OCI-LY1 (cell line): ENCODE measurements around the gene PIGN.

Experiments
- H2AFZ ChIP-seq: fragments of 200-600 bp; sonication (generic), shearing (Covaris generic); 2 replicates; pipeline ENCODE4 v1.6.0; 2014; ENCODE audit warnings: antibody characterized with exemption, mild to moderate bottlenecking, low read length
- H3F3A ChIP-seq: fragments of 200-600 bp; sonication (generic), shearing (Covaris generic); 2 replicates; pipeline ENCODE4 v1.6.0; 2014; ENCODE audit warnings: mild to moderate bottlenecking, antibody characterized with exemption, low read length, moderate library complexity; ENCODE audit not compliant: insufficient read depth
- H3K27ac ChIP-seq: fragments of 200-600 bp; sonication (generic); 2 replicates; pipeline ENCODE4 v1.5.1; 2014; ENCODE audit warnings: low read length, mixed run types, mild to moderate bottlenecking, low read depth; ENCODE audit not compliant: poor library complexity, severe bottlenecking
- H3K27me3 ChIP-seq: fragments of 200-600 bp; sonication (generic); 2 replicates; pipeline ENCODE4 v1.6.0; 2014; ENCODE audit warnings: antibody characterized with exemption, mild to moderate bottlenecking, low read length, moderate library complexity; ENCODE audit not compliant: insufficient read depth
- H3K36me3 ChIP-seq: fragments of 200-600 bp; sonication (generic); 2 replicates; pipeline ENCODE4 v1.6.1; 2014; ENCODE audit warnings: mild to moderate bottlenecking, antibody characterized with exemption, low read length, moderate library complexity, mixed read lengths; ENCODE audit not compliant: insufficient read depth
- H3K4me1 ChIP-seq: fragments of 200-600 bp; sonication (generic); 2 replicates; pipeline ENCODE4 v1.5.1; 2014; ENCODE audit warnings: mild to moderate bottlenecking, low read length, moderate library complexity; ENCODE audit not compliant: insufficient read depth, severe bottlenecking
- H3K4me2 ChIP-seq: fragments of 200-600 bp; sonication (generic), shearing (Covaris generic); 2 replicates; pipeline ENCODE4 v1.6.1; 2014; ENCODE audit warnings: low read length
- H3K4me3 ChIP-seq: fragments of 200-600 bp; sonication (generic); 2 replicates; pipeline ENCODE4 v1.5.1; 2014; ENCODE audit warnings: low read length, low read depth, mild to moderate bottlenecking, mixed read lengths; ENCODE audit not compliant: poor library complexity, severe bottlenecking
- H3K79me2 ChIP-seq: fragments of 200-600 bp; shearing (Covaris generic); 2 replicates; pipeline ENCODE4 v1.6.1; 2016; ENCODE audit warnings: mixed run types, low read length, mixed read lengths; ENCODE audit not compliant: insufficient read depth
- H3K9ac ChIP-seq: fragments of 200-600 bp; sonication (generic), shearing (Covaris generic); 2 replicates; pipeline ENCODE4 v1.6.1; 2014; ENCODE audit warnings: mild to moderate bottlenecking, low read length, mixed read lengths
- H3K9me2 ChIP-seq: fragments of 200-600 bp; sonication (generic), shearing (Covaris generic); 2 replicates; pipeline ENCODE4 v1.6.1; 2014; ENCODE audit warnings: low read depth, mild to moderate bottlenecking, low read length, mixed read lengths
- H3K9me3 ChIP-seq: fragments of 200-600 bp; shearing (Covaris generic); 2 replicates; pipeline ENCODE4 v1.6.1; 2014; ENCODE audit warnings: low read length, mixed read lengths
- H4K20me1 ChIP-seq: fragments of 200-600 bp; sonication (generic), shearing (Covaris generic); 2 replicates; pipeline ENCODE4 v1.6.0; 2016; ENCODE audit warnings: mild to moderate bottlenecking, low read length; ENCODE audit not compliant: insufficient read depth
- EZH2 ChIP-seq: fragments of 200-600 bp; sonication (generic), shearing (Covaris generic); IDR thresholded peaks from 2 replicates; pipeline ENCODE4 v1.8.0; 2017; ENCODE audit warnings: borderline replicate concordance, mixed run types, mild to moderate bottlenecking, antibody characterized with exemption, low read length, moderate library complexity, mixed read lengths
- TF ChIP-seq, protein P1 (sequence below): fragments of 200-600 bp; sonication (generic), shearing (Covaris generic); IDR thresholded peaks from 2 replicates; pipeline ENCODE4 v1.5.1; 2017; ENCODE audit warnings: mild to moderate bottlenecking, antibody characterized with exemption, low read length, moderate library complexity, mixed read lengths

PIGN gene

DNA sequence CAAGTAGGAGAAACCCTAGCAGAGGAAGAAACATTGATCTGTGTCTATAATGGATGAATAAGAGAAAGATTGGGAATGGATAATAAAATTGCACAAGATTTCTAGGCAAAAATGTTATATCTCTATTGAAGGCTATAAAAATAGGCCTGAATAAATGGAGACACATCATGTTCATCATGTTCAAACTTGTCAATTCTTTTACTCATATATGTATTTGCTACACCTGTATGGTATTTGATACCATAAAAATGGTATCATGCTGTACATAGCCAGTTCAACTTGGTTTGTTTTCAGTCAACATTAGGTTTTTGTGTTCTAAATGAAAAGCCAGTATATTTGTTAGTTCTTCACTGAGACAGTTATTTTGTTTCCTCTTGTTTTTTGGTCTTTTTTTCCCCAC, 161.9 kb downstream of the PIGN start:
- H4K20me1 ChIP-seq, result no peaks in the 10 kb centered on the region
- H3K4me2 ChIP-seq, result no peak overlapping the region
- H3K36me3 ChIP-seq, result no peaks in the 10 kb centered on the region
- TF ChIP-seq EZH2, result no peak
- TF ChIP-seq, protein P1, sequence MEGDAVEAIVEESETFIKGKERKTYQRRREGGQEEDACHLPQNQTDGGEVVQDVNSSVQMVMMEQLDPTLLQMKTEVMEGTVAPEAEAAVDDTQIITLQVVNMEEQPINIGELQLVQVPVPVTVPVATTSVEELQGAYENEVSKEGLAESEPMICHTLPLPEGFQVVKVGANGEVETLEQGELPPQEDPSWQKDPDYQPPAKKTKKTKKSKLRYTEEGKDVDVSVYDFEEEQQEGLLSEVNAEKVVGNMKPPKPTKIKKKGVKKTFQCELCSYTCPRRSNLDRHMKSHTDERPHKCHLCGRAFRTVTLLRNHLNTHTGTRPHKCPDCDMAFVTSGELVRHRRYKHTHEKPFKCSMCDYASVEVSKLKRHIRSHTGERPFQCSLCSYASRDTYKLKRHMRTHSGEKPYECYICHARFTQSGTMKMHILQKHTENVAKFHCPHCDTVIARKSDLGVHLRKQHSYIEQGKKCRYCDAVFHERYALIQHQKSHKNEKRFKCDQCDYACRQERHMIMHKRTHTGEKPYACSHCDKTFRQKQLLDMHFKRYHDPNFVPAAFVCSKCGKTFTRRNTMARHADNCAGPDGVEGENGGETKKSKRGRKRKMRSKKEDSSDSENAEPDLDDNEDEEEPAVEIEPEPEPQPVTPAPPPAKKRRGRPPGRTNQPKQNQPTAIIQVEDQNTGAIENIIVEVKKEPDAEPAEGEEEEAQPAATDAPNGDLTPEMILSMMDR, result no peak
- no peaks in the 10 kb centered on the region for H3K4me1 ChIP-seq
- no peaks in the 10 kb centered on the region for H3K9me3 ChIP-seq
- no peaks in the 10 kb centered on the region for H3F3A ChIP-seq
- H3K27ac ChIP-seq, result no peak overlapping the region
- no peak overlapping the region for H3K4me3 ChIP-seq
- H3K79me2 ChIP-seq, result no peaks in the 10 kb centered on the region
- no peak overlapping the region for H3K9ac ChIP-seq
- no peaks in the 10 kb centered on the region for H3K27me3 ChIP-seq
- no peaks in the 10 kb centered on the region for H3K9me2 ChIP-seq
- H2AFZ ChIP-seq, result no peak overlapping the region

DNA sequence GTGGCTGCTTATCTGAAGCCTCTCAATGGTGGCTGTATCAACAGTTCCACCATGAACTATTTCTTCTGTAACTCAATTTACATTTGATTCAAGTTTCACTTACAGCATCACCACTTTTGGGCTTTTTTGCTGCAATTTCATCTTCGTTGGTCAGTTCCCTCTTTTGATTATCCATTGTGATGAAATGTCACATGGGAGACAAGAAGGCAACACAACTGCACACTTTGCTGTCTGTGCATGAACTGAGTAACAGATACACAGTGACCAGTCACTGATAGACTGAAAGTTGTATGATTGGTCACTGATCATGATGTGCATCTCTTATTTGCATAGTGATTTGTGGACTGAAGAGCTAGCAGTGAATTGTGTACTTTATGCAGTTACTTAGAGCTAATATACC, 163.3 kb downstream of the PIGN start:
- Histone ChIP-seq H3K4me2 (no peak overlapping the region), H3K9me3 (no peaks in the 10 kb centered on the region), H3K4me1 (no peaks in the 10 kb centered on the region), H3K36me3 (no peaks in the 10 kb centered on the region), H3K9ac (no peak overlapping the region), H3K27me3 (no peaks in the 10 kb centered on the region), H3K4me3 (no peak overlapping the region), H4K20me1 (no peaks in the 10 kb centered on the region), H3F3A (no peaks in the 10 kb centered on the region), H3K79me2 (no peaks in the 10 kb centered on the region), H3K9me2 (no peaks in the 10 kb centered on the region), H2AFZ (no peak overlapping the region), H3K27ac (no peak overlapping the region)
- no peak for TF ChIP-seq EZH2
- TF ChIP-seq, protein P1, result no peak

DNA sequence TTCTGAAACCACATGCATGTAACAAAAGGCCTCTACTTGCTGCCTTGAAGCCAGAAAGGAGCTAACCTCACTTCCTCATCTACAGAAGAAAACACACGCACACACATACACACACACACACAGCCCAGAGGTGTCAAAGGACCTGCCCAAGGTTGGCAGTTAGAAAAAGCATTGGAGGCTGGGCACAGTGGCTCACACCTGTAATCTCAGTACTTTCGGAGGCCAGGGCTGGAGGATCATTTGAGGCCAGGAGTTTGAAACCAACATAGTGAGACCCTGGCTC, 168.2 kb downstream of the PIGN start:
- H3K36me3 ChIP-seq, result no peaks in the 10 kb centered on the region
- H3K79me2 ChIP-seq, result no peaks in the 10 kb centered on the region
- no peaks in the 10 kb centered on the region for H3K4me1 ChIP-seq
- no peak overlapping the region for H3K4me3 ChIP-seq
- no peak for TF ChIP-seq EZH2
- TF ChIP-seq, protein P1, result no peak
- H3K9me2 ChIP-seq, result no peaks in the 10 kb centered on the region
- no peaks in the 10 kb centered on the region for H3K27me3 ChIP-seq
- H3K9me3 ChIP-seq, result no peaks in the 10 kb centered on the region
- no peak overlapping the region for H3K4me2 ChIP-seq
- H3K27ac ChIP-seq, result no peak overlapping the region
- no peak overlapping the region for H3K9ac ChIP-seq
- no peaks in the 10 kb centered on the region for H3F3A ChIP-seq
- H4K20me1 ChIP-seq, result no peaks in the 10 kb centered on the region
- H2AFZ ChIP-seq, result no peak overlapping the region
